ENCODE measurements around the gene RGS7.
"Not testable (repeated sequence)": the region's sequence is repeated elsewhere in the genome, so short reads cannot be mapped to it uniquely, and the experiment has no call there.

Gene RGS7

DNA sequence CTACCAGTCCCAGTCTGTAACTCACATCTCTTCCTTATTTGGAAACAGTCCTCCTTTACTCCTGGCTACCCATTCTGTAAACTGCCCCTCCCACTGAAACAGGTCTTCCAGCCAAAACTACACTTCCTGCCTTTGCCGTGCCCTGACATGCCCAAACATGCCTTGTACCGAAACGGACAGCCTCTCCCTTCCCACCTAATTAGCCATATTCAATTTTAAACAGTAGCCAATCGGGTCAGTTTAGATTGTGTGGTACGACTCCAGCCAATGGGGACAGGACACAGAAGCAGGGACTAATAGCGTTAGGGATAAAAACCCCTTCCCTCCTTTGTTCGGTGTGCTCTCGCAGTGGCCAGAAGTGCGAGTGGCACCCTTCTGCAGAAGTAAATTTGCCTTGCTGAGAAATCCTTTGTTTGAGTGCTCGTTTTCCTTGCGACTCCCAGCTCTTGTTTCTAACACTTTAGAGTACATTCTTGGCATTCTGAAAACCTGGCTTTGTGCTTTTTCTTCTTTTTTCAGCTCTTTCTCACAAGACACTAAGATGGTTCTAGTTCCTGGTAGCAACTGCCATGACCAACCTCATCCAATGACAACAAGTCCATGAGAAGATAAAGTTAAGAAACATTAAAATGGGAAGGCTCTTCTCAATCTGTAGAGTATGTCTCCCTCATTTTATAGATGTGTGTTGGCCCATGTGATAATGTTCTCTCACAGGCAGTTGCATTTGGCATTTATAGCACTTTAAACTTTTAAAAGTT lies 419.9 kb downstream of the RGS7 start:
- DNase-seq (ENCODE audit: extremely low read depth in 1 of 2, low read depth in 1 of 2): no peak

GRCh38 chr1:240935920-240936319 lies 421.1 kb downstream of the RGS7 start:
- no peak for DNase-seq (ENCODE audit: extremely low read depth in 1 of 2, low read depth in 1 of 2)

DNA sequence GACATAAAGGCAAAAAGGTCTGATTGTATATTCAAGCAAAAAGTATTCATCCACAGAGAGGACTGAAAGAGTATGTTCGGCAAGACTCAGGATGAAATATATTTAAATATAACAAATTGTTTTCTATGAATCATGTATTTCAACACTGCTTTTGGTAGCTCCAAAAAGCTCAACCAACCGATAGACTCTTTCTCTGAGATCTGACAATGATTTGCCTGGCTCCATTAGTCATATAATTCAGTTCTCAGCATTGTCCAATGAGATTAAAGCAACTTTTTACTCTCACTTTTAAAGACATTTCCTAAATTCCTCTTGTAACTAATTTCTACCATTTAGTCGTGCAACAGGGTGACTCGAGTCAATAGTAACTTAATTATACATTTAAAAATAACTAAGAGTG lies 426.0 kb downstream of the RGS7 start:
- DNase-seq (ENCODE audit: extremely low read depth in 1 of 2, low read depth in 1 of 2): no peak

DNA sequence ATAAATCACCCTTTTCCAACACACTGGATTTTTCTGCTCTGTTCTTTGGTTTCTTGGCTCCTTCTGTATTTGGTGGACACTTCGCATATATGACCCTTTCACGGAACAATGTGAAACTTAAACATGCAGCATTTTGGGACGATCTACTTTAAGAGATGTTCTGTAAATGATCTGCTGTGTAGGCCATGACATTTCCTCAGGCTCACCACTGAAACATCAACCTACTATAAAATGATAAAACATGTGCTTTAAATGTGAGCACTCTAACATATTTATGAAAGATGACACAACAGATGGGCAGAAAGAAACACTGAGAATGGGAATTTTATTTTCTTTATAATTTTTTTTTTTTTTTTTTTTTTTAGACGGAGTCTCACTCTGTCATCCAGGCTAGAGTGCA lies 428.7 kb downstream of the RGS7 start:
- no peak for DNase-seq (ENCODE audit: extremely low read depth in 1 of 2, low read depth in 1 of 2)

- no peak for DNase-seq (ENCODE audit: extremely low read depth in 1 of 2, low read depth in 1 of 2)
These were observed 429.2 kb downstream of the RGS7 start for GRCh38 chr1:240927821-240928220.

GRCh38 chr1:240925273-240925672 lies 431.7 kb downstream of the RGS7 start:
- no peak for DNase-seq (ENCODE audit: extremely low read depth in 1 of 2, low read depth in 1 of 2)

GRCh38 chr1:240917976-240918375 lies 439.0 kb downstream of the RGS7 start:
- no peak for DNase-seq (ENCODE audit: extremely low read depth in 1 of 2, low read depth in 1 of 2)

GRCh38 chr1:240914506-240914905 lies 442.5 kb downstream of the RGS7 start:
- DNase-seq (ENCODE audit: extremely low read depth in 1 of 2, low read depth in 1 of 2): no peak

DNA sequence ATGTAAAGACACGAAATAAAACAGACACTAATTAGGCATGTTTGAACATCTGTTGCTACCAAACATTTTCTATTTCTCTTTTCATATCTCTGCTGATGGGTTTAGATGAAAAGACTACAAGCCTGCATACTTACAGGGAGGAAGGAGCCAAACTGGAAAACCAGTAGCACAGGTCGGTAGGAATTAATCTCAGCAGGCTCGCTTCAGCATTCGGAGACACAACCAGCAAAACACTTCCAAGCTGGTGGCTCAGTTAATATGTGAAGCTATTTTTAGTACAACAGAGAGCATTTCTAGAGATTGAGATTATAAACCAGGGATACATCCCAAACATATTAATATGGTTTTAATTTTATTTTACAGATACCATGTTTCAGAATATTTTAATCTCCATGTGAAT lies 444.2 kb downstream of the RGS7 start:
- DNase-seq (ENCODE audit: extremely low read depth in 1 of 2, low read depth in 1 of 2): no peak

DNA sequence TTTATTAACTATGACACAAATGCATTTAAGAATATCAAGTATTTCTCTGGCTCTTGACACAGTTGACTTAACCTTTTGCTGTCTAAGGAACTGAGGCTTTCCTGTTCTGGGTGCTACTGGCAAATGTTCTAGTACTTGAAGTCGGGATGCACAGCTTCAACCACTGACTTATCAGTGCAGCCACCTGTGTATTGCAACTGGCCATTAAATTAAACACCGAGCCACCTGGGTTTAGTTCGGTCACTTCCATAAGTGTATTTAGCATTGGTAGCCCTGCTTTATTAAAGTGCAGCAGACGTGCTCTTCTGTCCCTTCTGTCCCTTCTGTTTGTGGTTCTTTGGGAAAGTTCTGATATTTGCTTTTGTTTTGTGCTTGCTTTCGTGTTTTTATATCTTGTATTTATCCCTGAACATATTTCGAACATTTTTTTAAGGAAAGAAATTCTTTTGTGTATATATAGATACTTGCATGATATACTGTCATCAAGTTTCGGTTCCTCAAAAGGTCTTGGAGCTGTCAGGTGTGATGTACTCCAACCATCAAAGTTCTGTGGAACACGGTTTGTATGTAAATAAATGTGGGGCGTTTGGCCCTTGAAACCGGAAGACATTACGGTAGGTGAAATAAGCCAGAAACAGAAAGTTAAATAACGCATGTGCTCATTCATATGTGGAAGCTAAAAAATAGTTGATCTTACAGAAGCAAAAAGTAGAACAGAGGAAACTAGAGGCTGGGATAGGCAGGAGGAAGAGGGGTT lies 447.1 kb downstream of the RGS7 start:
- DNase-seq (ENCODE audit: extremely low read depth in 1 of 2, low read depth in 1 of 2): no peak

DNA sequence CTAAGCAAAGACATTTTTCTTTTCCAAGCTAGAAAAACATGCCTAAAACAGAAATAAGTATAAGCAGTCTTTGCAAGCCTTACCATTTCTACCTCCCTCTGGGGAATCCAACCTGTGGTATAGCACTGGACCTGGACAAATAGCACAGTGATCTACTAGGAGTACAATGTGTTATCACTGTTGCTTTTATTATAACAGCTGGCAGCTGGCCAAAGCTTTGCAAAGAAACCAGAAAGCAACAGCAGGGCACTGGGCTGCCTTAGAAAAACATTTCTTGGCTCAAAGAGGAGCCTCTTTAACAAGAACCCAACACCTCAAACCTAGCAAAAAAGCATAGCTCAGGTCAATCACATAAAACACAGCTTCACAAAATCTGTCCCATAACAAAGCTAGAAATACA lies 450.5 kb downstream of the RGS7 start:
- no peak for DNase-seq (ENCODE audit: extremely low read depth in 1 of 2, low read depth in 1 of 2)

DNA sequence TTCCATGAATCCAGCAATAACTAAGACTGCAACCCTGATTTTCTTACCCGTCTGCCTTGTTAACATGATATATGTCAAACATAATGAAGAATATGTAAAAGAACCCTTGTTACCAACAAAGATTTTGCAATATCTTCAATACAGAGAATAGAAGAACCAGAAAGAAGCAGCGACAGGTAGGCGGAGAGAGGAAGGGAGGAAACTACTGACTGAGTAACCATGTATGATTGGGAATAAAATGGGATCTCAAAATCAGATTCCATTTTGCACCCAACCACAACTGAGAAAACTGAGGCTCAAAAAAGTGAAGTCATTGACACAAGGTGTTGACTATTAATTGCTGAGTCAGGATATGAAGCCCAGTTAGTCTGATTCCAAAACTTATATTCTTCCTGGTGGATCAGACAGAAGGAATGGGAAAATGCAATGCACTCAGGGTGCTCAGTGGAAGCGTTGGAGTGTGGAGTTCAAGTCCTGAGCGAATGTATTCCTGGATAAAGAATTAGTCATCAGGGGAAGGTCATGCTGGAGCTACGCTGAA lies 451.7 kb downstream of the RGS7 start:
- DNase-seq (ENCODE audit: extremely low read depth in 1 of 2, low read depth in 1 of 2): no peak

- not testable (repeated sequence) for DNase-seq (ENCODE audit: extremely low read depth in 1 of 2, low read depth in 1 of 2)
These were observed 461.6 kb downstream of the RGS7 start for GRCh38 chr1:240895424-240895823.

- DNase-seq (ENCODE audit: extremely low read depth in 1 of 2, low read depth in 1 of 2): no peak
These were observed 468.3 kb downstream of the RGS7 start for GRCh38 chr1:240888787-240889048.

DNA sequence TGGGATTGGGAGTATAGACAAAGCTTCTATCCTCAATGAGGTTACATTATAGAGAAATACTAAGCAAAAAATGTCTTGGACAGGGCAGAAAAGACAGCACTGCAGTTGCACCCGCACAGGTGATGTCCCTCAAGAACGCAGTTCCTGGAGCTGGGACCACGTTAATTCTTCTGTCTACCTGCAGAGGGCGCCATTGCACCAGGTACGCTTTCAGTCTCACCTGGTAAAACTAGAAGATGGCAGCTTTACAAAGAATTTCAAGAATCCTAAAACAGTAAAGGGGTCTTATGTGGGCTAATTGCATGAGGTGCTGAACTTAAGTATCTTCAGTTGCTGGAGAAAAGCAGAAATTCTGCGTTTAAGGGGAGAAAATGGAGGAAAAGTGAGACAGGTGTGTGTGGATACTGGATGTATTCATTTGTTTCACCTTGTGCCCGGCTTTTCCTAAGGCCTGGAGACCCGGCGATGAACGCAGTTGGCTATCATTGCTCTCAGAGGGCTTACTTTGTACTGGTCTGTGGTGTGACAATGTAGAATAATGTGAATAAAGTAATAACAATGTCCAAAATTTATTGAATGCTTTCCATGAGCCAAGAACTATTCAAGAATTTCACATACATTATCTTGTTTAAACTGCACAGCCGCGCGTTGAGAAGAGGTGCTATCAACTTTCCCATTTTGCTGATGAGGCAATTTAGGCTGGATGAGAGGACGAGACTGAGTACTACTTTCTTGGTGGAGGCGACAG lies 468.8 kb downstream of the RGS7 start:
- DNase-seq (ENCODE audit: extremely low read depth in 1 of 2, low read depth in 1 of 2): no peak

DNA sequence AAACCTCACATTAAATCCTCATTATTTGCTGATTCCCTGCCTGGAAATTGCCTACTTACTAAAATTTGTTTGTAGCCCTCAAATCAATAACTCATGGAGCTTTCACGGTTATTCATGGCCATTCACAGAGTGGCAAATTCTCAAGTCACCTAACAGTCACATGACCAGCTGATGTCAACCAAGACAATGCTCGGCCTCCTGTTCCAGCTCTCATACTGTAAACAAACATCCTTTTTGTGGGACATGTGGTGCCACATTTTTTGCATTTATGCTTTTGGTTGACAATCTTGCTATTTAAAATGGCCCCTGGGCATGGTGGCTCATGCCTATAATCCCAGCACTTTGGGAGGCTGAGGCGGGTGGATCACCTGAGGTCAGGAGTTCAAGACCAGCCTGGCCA lies 473.5 kb downstream of the RGS7 start:
- no peak for DNase-seq (ENCODE audit: extremely low read depth in 1 of 2, low read depth in 1 of 2)

- not testable (repeated sequence) for DNase-seq (ENCODE audit: extremely low read depth in 1 of 2, low read depth in 1 of 2)
These were observed 474.2 kb downstream of the RGS7 start for GRCh38 chr1:240882656-240883308.

- DNase-seq (ENCODE audit: extremely low read depth in 1 of 2, low read depth in 1 of 2): no peak
These were observed 478.4 kb downstream of the RGS7 start for GRCh38 chr1:240878631-240879030.

- no peak for DNase-seq (ENCODE audit: extremely low read depth in 1 of 2, low read depth in 1 of 2)
These were observed 479.4 kb downstream of the RGS7 start for GRCh38 chr1:240877605-240878004.

DNA sequence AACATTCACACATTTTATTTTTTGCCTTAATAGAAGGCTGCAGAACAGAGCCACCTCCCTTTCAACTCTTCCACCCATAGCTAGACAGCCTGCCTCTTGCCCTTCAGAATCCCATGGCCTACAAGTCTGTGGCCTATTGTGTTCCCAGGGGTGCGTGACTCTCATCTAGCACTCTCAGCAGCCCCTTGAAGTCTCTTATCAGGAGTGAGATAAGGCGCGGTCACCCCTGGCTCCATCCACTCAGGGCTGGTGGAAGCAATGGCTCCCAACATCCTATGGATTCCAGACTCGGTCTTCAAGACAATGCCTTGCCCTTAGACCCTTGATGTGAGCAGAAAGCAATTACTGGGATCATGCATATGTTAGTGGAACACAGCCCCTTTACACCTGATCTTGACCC lies 480.9 kb downstream of the RGS7 start:
- DNase-seq (ENCODE audit: extremely low read depth in 1 of 2, low read depth in 1 of 2): no peak

GRCh38 chr1:240869071-240869470 lies 487.9 kb downstream of the RGS7 start:
- DNase-seq (ENCODE audit: extremely low read depth in 1 of 2, low read depth in 1 of 2): no peak
